Measurements from ENCODE around the gene TRIM71.
A peak's percentile ranks its signal among the peaks of the same experiment; 100 is the strongest.
"Not testable (repeated sequence)": the region's sequence is repeated elsewhere in the genome, so short reads cannot be mapped to it uniquely, and the experiment has no call there.

The TRIM71 gene

GRCh38 chr3:32895701-32896100 is 77.9 kb downstream of the TRIM71 start:
- no peak for DNase-seq

- no peak for DNase-seq
Measured at GRCh38 chr3:32896143-32896542, 78.3 kb downstream of the TRIM71 start.

- DNase-seq: no peak
Measured at GRCh38 chr3:32897001-32897601, 79.3 kb downstream of the TRIM71 start.

DNA sequence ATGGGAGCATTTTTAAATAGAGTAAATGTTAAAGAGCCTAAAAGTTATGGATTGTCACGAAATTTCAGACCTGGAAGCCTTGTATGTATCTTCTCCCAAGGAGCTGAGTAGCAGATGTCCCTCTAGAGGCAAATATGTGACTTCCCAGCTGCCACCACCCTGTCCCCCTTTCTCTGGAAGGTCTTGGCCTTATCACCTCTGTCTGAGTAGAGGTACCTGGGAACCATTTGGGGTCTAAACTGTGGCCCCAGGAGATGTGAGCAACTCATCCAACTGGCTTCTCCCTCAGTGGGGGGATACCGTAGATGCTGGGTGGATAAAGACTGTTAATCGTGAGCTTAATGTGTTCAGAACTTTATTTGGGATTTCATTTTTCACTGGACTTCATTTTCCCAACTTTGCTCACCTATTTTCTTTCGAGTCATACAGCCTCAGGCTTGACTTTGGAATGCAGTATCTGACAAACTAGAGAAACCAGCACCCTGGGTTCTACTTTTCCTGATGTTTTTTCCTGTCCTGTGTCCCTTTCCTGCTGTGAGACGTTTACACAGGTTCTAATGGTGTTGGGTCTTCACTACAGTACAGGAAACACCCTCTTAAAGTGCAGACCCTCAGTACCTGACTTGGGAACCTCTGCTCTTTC is 80.3 kb downstream of the TRIM71 start:
- DNase-seq: no peak

GRCh38 chr3:32899265-32899664 is 81.5 kb downstream of the TRIM71 start:
- no peak for DNase-seq

DNA sequence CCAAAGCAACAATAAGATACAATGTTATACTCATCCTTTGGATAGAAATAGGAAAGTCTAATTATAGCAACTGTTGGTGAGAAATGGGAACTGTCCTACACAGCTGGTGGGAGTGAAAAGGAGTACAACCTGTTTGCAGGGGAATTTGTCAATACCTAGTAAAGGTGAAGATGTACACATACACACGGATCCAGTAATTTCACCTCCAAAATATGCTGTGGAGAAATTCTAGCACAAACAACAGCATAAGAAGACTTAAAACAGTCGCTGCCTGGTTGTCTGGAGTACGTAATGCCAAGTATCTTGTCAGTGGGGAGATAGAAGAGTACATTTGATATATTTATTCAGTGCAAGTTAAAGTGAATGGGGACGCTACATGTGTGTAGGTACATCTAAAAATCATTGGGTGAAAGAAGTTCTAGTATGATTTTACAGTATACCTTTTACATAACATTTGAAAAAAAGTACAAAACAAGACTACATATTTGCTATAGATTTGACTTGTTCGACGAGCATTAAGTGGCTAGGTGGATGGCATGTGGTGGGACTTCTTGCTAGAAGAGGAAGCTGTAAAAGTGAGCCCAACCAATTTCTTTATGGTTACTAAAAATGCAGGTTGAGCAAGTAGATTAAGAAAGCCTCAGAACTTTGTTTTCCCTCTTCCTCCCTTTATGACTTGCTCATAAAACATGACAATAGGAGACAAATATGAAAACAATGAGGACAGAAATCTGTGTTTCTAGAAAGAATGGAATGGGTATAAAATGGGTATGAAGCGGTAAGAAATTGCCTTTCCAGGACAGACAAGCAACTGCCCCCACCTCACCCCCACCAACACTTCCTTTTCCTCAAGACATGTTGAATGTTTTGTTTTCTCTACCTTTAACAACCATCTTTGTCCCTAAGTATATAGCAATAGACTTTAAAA is 83.5 kb downstream of the TRIM71 start:
- DNase-seq: peak; percentile 34

DNA sequence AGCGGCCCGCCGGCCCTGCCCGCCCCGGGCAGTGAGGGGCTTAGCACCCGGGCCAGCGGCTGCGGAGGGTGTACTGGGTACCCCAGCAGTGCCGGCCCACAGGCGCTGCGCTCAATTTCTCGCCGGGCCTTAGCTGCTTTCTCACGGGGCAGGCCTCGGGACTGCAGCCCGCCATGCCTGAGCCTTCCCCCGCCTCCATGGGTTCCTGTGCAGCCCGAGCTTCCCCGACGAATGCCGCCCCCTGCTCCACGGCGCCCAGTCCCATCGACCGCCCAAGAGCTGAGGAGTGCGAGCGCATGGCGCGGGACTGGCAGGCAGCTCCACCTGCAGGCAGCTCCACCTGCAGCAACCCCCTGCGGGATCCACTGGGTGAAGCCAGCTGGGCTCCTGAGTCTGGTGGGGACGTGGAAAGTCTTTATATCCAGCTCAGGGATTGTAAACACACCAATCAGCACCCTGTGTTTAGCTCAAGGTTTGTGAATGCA is 85.1 kb downstream of the TRIM71 start:
- DNase-seq: not testable (repeated sequence)

DNA sequence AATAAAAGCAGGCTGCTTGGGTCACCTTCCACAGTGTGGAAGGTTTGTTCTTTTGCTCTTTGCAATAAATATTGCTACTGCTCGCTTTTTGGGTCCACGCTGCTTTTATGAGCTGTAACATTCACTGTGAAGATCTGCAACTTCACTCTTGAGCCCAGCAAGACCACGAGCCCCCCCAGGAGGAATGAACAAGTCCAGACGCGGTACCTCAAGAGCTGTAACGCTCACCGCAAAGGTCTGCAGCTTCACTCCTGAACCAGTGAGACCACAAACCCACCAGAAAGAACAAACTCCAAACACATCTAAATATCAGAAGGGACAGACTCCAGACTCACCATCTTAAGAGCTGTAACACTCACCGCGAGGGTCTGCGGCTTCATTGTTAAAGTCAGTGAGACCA is 86.2 kb downstream of the TRIM71 start:
- no peak for DNase-seq

GRCh38 chr3:32909999-32910398 is 92.2 kb downstream of the TRIM71 start:
- DNase-seq: no peak

DNA sequence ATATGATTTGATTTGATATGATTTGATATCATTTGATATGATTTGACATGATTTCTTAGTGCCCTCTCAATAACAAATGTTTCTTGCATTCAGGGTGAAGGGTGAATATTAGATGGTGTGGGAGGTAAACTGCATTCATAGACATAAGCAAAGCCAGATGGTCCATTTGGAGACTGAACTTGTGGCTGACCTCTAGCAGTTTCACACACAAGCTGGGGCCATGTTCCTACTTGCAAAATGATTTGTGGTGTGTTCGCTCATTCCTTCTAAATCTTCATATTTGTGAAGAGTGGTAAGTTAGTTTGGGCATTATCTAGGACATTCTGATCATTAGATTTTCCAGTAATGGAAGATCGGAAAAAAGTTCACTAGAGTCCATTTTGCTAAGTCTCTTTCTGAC is 93.2 kb downstream of the TRIM71 start:
- DNase-seq: no peak

- no peak for DNase-seq
Measured at GRCh38 chr3:32912046-32912445, 94.2 kb downstream of the TRIM71 start.

GRCh38 chr3:32913790-32914446 is 96.1 kb downstream of the TRIM71 start:
- DNase-seq: no peak

GRCh38 chr3:32919920-32920319 is 102.1 kb downstream of the TRIM71 start:
- no peak for DNase-seq

- DNase-seq: no peak
Measured at GRCh38 chr3:32922078-32922477, 104.3 kb downstream of the TRIM71 start.

- no peak for DNase-seq
Measured at GRCh38 chr3:32930161-32930560, 112.4 kb downstream of the TRIM71 start.

GRCh38 chr3:32931273-32931672 is 113.5 kb downstream of the TRIM71 start:
- not testable (repeated sequence) for DNase-seq

DNA sequence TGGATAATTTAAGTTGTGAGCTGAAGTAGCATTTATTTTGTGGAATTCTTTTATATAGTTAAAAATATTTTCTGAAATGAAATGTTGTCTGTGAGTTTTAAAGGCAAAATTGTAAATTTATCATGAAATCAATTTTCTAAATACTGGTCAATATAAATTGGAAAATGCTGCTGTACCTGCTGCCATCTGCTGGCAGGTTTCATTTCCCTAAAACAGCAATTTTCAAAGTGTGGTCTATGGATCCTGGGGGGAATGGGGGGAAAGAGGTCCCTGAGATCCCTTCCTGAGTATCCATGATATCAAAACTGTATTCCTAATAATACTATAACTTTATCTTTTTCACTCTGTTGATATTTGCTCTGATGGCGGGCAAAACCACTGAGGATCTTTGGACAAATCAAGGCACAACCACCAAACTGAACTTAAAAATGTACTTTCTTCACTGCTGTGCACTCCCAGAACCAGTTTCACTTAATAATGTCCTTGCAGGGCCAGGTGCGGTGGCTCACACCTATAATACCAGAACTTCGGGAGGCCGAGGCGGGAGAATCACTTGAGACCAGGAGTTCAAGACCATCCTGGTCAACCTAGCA is 116.4 kb downstream of the TRIM71 start:
- DNase-seq: peak; percentile 4

DNA sequence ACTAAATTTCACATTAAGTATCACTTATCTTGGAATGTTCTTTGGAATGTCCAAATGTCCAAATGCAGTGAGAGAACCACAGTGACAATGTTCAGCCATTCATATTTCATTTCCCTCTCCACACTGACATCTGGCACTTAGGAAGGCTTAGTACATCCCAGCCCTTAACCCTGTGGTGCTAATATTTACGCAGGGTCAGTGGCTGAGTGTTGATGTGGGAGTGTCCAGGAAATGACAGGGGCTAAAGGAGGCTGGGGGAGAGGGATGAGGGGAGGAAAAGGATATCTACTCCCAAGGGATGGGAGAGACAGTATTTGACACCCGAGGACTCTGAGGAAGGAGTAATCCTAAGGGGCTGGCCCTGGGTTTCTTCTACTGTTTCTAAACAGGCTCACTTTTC is 119.5 kb downstream of the TRIM71 start:
- no peak for DNase-seq

- not testable (repeated sequence) for DNase-seq
Measured at GRCh38 chr3:32939531-32940284, 121.9 kb downstream of the TRIM71 start.

DNA sequence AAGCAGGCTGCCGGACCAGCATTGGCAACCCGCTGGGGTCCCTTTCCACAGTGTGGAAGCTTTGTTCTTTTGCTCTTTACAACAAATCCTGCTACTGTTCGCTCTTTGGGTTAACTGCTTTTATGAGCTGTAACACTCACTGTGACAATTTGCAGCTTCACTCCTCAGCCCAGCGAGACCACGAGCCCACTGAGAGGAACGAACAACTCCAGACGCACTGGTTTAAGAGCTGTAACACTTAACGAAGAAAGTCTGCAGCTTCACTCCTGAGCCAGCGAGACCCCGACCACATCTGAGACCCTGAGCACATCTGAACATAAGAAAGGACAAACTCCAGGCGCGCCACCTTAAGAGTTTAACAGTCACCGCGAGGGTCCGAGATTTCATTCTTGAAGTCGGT is 122.9 kb downstream of the TRIM71 start:
- DNase-seq: no peak

DNA sequence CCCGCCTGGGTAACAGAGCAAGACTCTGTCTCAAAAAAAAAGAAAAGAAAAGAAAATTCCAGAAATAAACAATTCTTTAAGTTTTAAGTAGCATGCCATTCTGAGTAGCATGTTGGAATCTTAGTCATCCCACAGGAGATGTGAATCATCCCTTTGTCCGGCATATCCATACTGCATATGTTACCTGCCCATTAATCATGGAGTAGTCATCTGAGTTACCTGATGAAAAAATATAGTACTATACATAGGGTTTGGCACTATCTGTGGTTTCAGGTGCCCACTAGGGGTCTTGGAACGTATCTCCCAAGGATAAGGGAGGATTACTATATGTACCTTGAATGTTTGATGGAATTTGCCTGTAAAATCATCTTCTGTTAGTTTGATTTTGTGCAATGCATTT is 127.3 kb downstream of the TRIM71 start:
- DNase-seq: no peak

DNA sequence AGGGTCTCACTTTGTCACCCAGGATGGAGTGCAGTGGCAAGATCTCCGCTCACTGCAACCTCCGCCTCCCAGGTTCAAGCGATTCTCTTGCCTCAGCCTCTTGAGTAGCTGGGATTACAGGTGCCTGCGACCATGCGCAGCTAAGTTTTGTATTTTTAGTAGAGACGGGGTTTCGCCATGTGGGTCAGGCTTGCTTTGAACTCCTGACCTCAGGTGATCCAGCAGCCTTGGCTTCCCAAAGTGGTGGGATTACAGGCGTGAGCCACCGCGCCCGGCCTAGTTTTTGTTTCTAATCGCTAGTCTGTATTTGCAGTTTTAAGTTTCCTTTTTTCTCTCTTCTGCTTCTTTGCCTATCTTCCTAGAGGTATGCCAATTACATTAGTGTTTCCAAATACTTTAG is 127.8 kb downstream of the TRIM71 start:
- not testable (repeated sequence) for DNase-seq
